ENCODE data around the gene MAD2L1. TPM values are rescaled to one million over a fixed set of nuclear protein-coding genes. Genes with fewer than 3 reads are reported as not detected.

Gene MAD2L1
- total and polyA plus RNA-seq, 2 of the 4 experiments (the other 2 are of a cell fraction) = 13.6 to 15.2 TPM

GRCh38 chr4:120071192-120071795 is 4.6 kb upstream of the MAD2L1 start:
- H2BK20ac ChIP-seq (ENCODE audit: low read depth, low read length) = no peak overlapping the region
- no peak overlapping the region for H3K4ac ChIP-seq (ENCODE audit: low read depth, low read length)
- H2AFZ ChIP-seq (replicated peaks; ENCODE audit: low read length, poor library complexity) = no peak overlapping the region
- no peak for TF ChIP-seq MXI1 (IDR thresholded peaks at IDR 0.05; ENCODE audit: borderline replicate concordance, low read depth, low read length)
- peak; percentile 75 for TF ChIP-seq RAD21 (IDR thresholded peaks at IDR 0.05; ENCODE audit: low read length)
- TF ChIP-seq FOS (IDR thresholded peaks at IDR 0.05; ENCODE audit: low read depth, low read length) = no peak
- TF ChIP-seq CHD1 (IDR thresholded peaks at IDR 0.05; ENCODE audit: low read depth, low read length) = no peak
- no peak for TF ChIP-seq USF2 (IDR thresholded peaks at IDR 0.05; ENCODE audit: low read depth, low read length)
- no peak for TF ChIP-seq MAFK (IDR thresholded peaks at IDR 0.05; ENCODE audit: low read depth, low read length)
- TF ChIP-seq BHLHE40 (IDR thresholded peaks at IDR 0.05; ENCODE audit: low read depth, low read length) = no peak
- no peak for TF ChIP-seq RFX5 (IDR thresholded peaks at IDR 0.05; ENCODE audit: low read depth, low read length)
- TF ChIP-seq, protein P1, sequence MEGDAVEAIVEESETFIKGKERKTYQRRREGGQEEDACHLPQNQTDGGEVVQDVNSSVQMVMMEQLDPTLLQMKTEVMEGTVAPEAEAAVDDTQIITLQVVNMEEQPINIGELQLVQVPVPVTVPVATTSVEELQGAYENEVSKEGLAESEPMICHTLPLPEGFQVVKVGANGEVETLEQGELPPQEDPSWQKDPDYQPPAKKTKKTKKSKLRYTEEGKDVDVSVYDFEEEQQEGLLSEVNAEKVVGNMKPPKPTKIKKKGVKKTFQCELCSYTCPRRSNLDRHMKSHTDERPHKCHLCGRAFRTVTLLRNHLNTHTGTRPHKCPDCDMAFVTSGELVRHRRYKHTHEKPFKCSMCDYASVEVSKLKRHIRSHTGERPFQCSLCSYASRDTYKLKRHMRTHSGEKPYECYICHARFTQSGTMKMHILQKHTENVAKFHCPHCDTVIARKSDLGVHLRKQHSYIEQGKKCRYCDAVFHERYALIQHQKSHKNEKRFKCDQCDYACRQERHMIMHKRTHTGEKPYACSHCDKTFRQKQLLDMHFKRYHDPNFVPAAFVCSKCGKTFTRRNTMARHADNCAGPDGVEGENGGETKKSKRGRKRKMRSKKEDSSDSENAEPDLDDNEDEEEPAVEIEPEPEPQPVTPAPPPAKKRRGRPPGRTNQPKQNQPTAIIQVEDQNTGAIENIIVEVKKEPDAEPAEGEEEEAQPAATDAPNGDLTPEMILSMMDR (conservative IDR thresholded peaks at IDR 0.05; ENCODE audit: low read depth, low read length) = peak; percentile 75
- TF ChIP-seq SMC3 (IDR thresholded peaks at IDR 0.05; ENCODE audit: low read depth, low read length) = peak; percentile 57
- peaks cover 7% of the 10 kb centered on the region for H3K4me1 ChIP-seq (ENCODE audit: control insufficient read depth, insufficient read depth, low read length)
- H4K5ac ChIP-seq (ENCODE audit: low read depth, low read length) = no peak overlapping the region
- peaks cover 5 to 14% of the 10 kb centered on the region in 2 experiments; a peak in 3 of 4 replicates for H3K79me1 ChIP-seq (ENCODE audit: low read depth in 1 of 2, low read length in 2 of 2)
- no peak overlapping the region for H3K9ac ChIP-seq (ENCODE audit: low read depth, low read length)
- H4K8ac ChIP-seq (ENCODE audit: low read depth in 2 of 2, low read length in 2 of 2) = no peak overlapping the region
- no peak overlapping the region for H2BK120ac ChIP-seq (ENCODE audit: low read depth, low read length)
- no peak overlapping the region for H2BK15ac ChIP-seq (ENCODE audit: low read depth, low read length)
- H3K9me3 ChIP-seq (ENCODE audit: control insufficient read depth, insufficient read depth, low read length) = no peaks in the 10 kb centered on the region
- no peak overlapping the region for H3K14ac ChIP-seq (replicated peaks; ENCODE audit: low read depth, low read length)
- in situ Hi-C loops (cut with MboI; ENCODE audit: low sequenced_read_pairs) (loop anchor here (10.0 kb wide), 1 partner anchor 1024 kb away; no protein-coding TSS in a partner anchor), dilution Hi-C loops (cut with HindIII; ENCODE audit: low sequenced_read_pairs, unreplicated experiment) (no loop called here), intact Hi-C loops (cut with micrococcal nuclease) (loop anchor here (1.0 to 5.0 kb wide), 4 partner anchors 86 to 1025 kb away; no protein-coding TSS in a partner anchor)
- DNase-seq (peak; percentile 80), ATAC-seq (ENCODE audit: low read depth) (no peak; the same call in 1 of the 2 replicates)
- H4K91ac ChIP-seq (ENCODE audit: insufficient read depth, low read depth, low read length) = no peak overlapping the region
- H3K4me3 ChIP-seq (ENCODE audit: insufficient read depth, low read depth, low read length) = no peak overlapping the region
- BruUV-seq (replicated peaks) = no TSS peak
- WGBS, 2 experiments (ENCODE audit: extremely low coverage in 2 of 2, insufficient read length in 1 of 2) = no CpG with 5 or more reads among the region's 11 CpGs
- ChIA-PET CTCF (no interaction called here), POLR2A (ENCODE audit: unreplicated experiment) (no interaction called here)
- H4K20me1 ChIP-seq (ENCODE audit: insufficient read depth, low read length) = no peaks in the 10 kb centered on the region
- H3K4me2 ChIP-seq (ENCODE audit: low read depth, low read length) = no peak overlapping the region
- no peak overlapping the region for H3K23ac ChIP-seq (ENCODE audit: low read depth, low read length)
- H3K56ac ChIP-seq (ENCODE audit: extremely low read depth, insufficient read depth, low read length) = no peak overlapping the region
- H3K18ac ChIP-seq (ENCODE audit: low read depth, low read length) = no peak overlapping the region
- no peak overlapping the region for H3K27ac ChIP-seq (ENCODE audit: insufficient read depth, low read length)
- H2BK5ac ChIP-seq (ENCODE audit: low read depth, low read length, poor library complexity, severe bottlenecking) = no peak overlapping the region
- H2AK9ac ChIP-seq (replicated peaks; ENCODE audit: low read depth, low read length, poor library complexity) = no peak overlapping the region
- no peaks in the 10 kb centered on the region for H3K27me3 ChIP-seq (ENCODE audit: control insufficient read depth, insufficient read depth, low read length)
- peaks cover 4% of the 10 kb centered on the region; the same call in 1 of the 2 replicates for H3K9me1 ChIP-seq (ENCODE audit: insufficient read depth, low read length)
- H3K36me3 ChIP-seq (ENCODE audit: control insufficient read depth, insufficient read depth, low read length) = no peaks in the 10 kb centered on the region
- no peak overlapping the region for H2AK5ac ChIP-seq (ENCODE audit: low read depth, low read length)

Measured in IMR-90 (cell line).